AG09309 (cell line): ENCODE measurements around the gene SP8.
"Not testable (repeated sequence)": the region's sequence is repeated elsewhere in the genome, so short reads cannot be mapped to it uniquely, and the experiment has no call there.

Experiments
- DNase-seq: peaks from one replicate; pipeline ENCODE4 v3.0.0-alpha.2; 2010; ENCODE audit warnings: low read depth
- H3K4me3 ChIP-seq: 2 replicates; pipeline ENCODE4 v1.5.1; 2011; ENCODE audit warnings: mild to moderate bottlenecking, low read depth, low read length, moderate library complexity; ENCODE audit not compliant: control insufficient read depth
- CTCF ChIP-seq: IDR thresholded peaks from 2 replicates; pipeline ENCODE4 v1.5.1; 2011; ENCODE audit warnings: mild to moderate bottlenecking, low read depth, low read length, inconsistent platforms; ENCODE audit not compliant: insufficient read depth, control insufficient read depth; ENCODE audit errors: missing control alignments

Gene SP8

GRCh38 chr7:20786779-20787659 is at the start of gene SP8:
SP8 (minus strand) TSS chr7:20786886; CDS start chr7:20786798, 88 bp downstream.
- no peak within 1 kb of the TSS; the same call in 1 of the 2 replicates for H3K4me3 ChIP-seq
- no peak for DNase-seq
- TF ChIP-seq CTCF = no peak

GRCh38 chr7:20836424-20836823 is 49.7 kb upstream of the SP8 start:
- DNase-seq, H3K4me3 ChIP-seq: not testable (repeated sequence)

GRCh38 chr7:20835111-20835750 is 48.5 kb upstream of the SP8 start:
- no peak overlapping the region for H3K4me3 ChIP-seq
- no peak for TF ChIP-seq CTCF
- no peak for DNase-seq

- no peak overlapping the region for H3K4me3 ChIP-seq
- no peak for DNase-seq
- TF ChIP-seq CTCF = no peak
Measured at GRCh38 chr7:20834656-20835055, 48.0 kb upstream of the SP8 start.

GRCh38 chr7:20831956-20832355 is 45.3 kb upstream of the SP8 start:
- no peak for TF ChIP-seq CTCF
- DNase-seq = no peak

GRCh38 chr7:20831451-20831850 is 44.8 kb upstream of the SP8 start:
- no peak for DNase-seq
- no peak overlapping the region for H3K4me3 ChIP-seq
- TF ChIP-seq CTCF = no peak

More at GRCh38 chr7:20831956-20832355, 45.3 kb upstream of the SP8 start:
- no peak overlapping the region for H3K4me3 ChIP-seq

GRCh38 chr7:20828947-20829346 is 42.3 kb upstream of the SP8 start:
- H3K4me3 ChIP-seq = no peak overlapping the region
- no peak for TF ChIP-seq CTCF
- DNase-seq = no peak
